HepG2 (cell line): ENCODE results near the gene SLC16A7. TPM values are rescaled to one million over a fixed set of nuclear protein-coding genes. Genes with fewer than 3 reads are reported as not detected.

Experiments
- ATAC-seq: fragments of 200-7000 bp; cut with Tn5 transposase; 3 replicates; pipeline ENCODE4 v1.9.1; 2020; ENCODE audit warnings: mild to moderate bottlenecking, moderate library complexity
- BruUV-seq: library from RNA; stranded (reverse); fragments of 400-500 nt; replicated peaks from 2 replicates; lab custom pipeline; 2021; lab: Mats Ljungman, UMichigan
- CTCF ChIA-PET: fragments of 300-600 bp; formaldehyde crosslinking; extraction: SDS; loops from one replicate; lab custom pipeline; 2021; ENCODE audit warnings: low total read pairs, inconsistent platforms, low intra/inter-chr PET ratio; lab: Yijun Ruan, JAX
- POLR2A ChIA-PET: fragments of 350-600 bp; sonication (Branson Sonifier 250); formaldehyde crosslinking; loops from one replicate; lab custom pipeline; 2020; ENCODE audit warnings: antibody characterized with exemption, inconsistent platforms; lab: Yijun Ruan, JAX
- DNase-seq: peaks from one replicate; pipeline ENCODE4 v3.0.0-alpha.2; 2015; ENCODE audit warnings: low spot score
- FAIRE-seq: peaks from 3 replicates; lab custom pipeline; 2011; peaks lifted over from hg19 to GRCh38; lab: Jason Lieb, UNC
- H2AFZ ChIP-seq: one replicate; pipeline ENCODE4 v1.6.1; 2011; ENCODE audit warnings: low read length, inconsistent platforms
- H3K27ac ChIP-seq: fragments of 300-600 bp; 3 replicates; pipeline ENCODE4 v1.8.0; 2011; ENCODE audit warnings: mixed run types, mild to moderate bottlenecking, mixed read lengths, low read length, inconsistent platforms; ENCODE audit not compliant: insufficient read depth; ENCODE audit errors: extremely low read length
- H3K27me3 ChIP-seq, 2 experiments: fragments of 200-600 bp in 1 of 2; 2 replicates in 1 of 2; 3 replicates in 1 of 2; pipeline versions ENCODE4 v1.6.0 to v1.8.0; 2011; ENCODE audit warnings: low read length in 2 of 2, mild to moderate bottlenecking in 2 of 2, moderate library complexity in 2 of 2, inconsistent platforms in 1 of 2; ENCODE audit not compliant: insufficient read depth in 2 of 2, control insufficient read depth in 1 of 2
- H3K36me3 ChIP-seq, 2 experiments: fragments of 200-600 bp in 1 of 2; replicated peaks in 1 of 2; 2 replicates in 1 of 2; 3 replicates in 1 of 2; pipeline versions ENCODE4 v1.5.1 to v1.8.0; 2011; ENCODE audit warnings: low read length in 2 of 2, inconsistent platforms in 1 of 2; ENCODE audit not compliant: insufficient read depth in 2 of 2, control insufficient read depth in 1 of 2
- H3K4me1 ChIP-seq: 2 replicates; pipeline ENCODE4 v1.5.1; 2012; ENCODE audit warnings: low read length, inconsistent platforms; ENCODE audit not compliant: insufficient read depth
- H3K4me2 ChIP-seq: 2 replicates; pipeline ENCODE4 v1.6.0; 2011; ENCODE audit warnings: low read depth, low read length, inconsistent platforms
- H3K4me3 ChIP-seq, 3 experiments: fragments of 200-600 bp in 1 of 3; sonication (generic), shearing (Covaris generic) in 1 of 3; replicated peaks in 1 of 3; 2 replicates each; pipeline ENCODE4 v1.5.1; 2011 to 2016; ENCODE audit warnings: low read length in 3 of 3, inconsistent platforms in 2 of 3, low read depth in 2 of 3, mild to moderate bottlenecking in 2 of 3, control low read depth in 1 of 3, mixed read lengths in 1 of 3; ENCODE audit not compliant: insufficient read depth in 1 of 3
- H3K79me2 ChIP-seq: one replicate; pipeline ENCODE4 v1.6.1; 2011; ENCODE audit warnings: low read length, inconsistent platforms; ENCODE audit not compliant: insufficient read depth
- H3K9ac ChIP-seq: 2 replicates; pipeline ENCODE4 v1.6.0; 2011; ENCODE audit warnings: mild to moderate bottlenecking, low read depth, low read length, inconsistent platforms; ENCODE audit not compliant: insufficient read depth
- H3K9me3 ChIP-seq: 2 replicates; pipeline ENCODE4 v1.5.1; 2012; ENCODE audit warnings: mild to moderate bottlenecking, low read length
- H4K20me1 ChIP-seq: 2 replicates; pipeline ENCODE4 v1.6.0; 2011; ENCODE audit warnings: inconsistent platforms, mild to moderate bottlenecking, low read length, moderate library complexity; ENCODE audit not compliant: insufficient read depth
- CENPT ChIP-seq: sonication (generic); formaldehyde crosslinking; IDR thresholded peaks from 2 replicates; pipeline ENCODE4 v1.8.0; 2022; ENCODE audit warnings: low read depth, mild to moderate bottlenecking, moderate library complexity, missing genetic modification reagents
- RAD51 ChIP-seq: fragments of 450-650 bp; IDR thresholded peaks from 2 replicates; pipeline ENCODE4 v1.6.1; 2016; ENCODE audit warnings: borderline replicate concordance
- SMC3 ChIP-seq: IDR thresholded peaks from 2 replicates; pipeline ENCODE4 v1.6.1; 2011; ENCODE audit warnings: low read length, improper control_type of control experiment
- XRCC5 ChIP-seq: fragments of 200-400 bp; formaldehyde crosslinking; optimal IDR thresholded peaks from 2 replicates; pipeline ENCODE3; 2017; ENCODE audit warnings: mild to moderate bottlenecking, low read length
- ZNF101 ChIP-seq: sonication (generic); formaldehyde crosslinking; IDR thresholded peaks from 2 replicates; pipeline ENCODE4 v1.4.0; 2020; ENCODE audit warnings: mild to moderate bottlenecking, low read depth, missing genetic modification reagents, borderline replicate concordance
- ZNF317 ChIP-seq: sonication (generic); formaldehyde crosslinking; IDR thresholded peaks from 2 replicates; pipeline ENCODE4 v1.5.0; 2020; ENCODE audit warnings: mild to moderate bottlenecking, missing genetic modification reagents
- ZNF672 ChIP-seq: sonication (generic); formaldehyde crosslinking; IDR thresholded peaks from 2 replicates; pipeline ENCODE4 v1.8.1; 2022; ENCODE audit warnings: missing genetic modification reagents
- ZNF749 ChIP-seq: sonication (generic); formaldehyde crosslinking; IDR thresholded peaks from 2 replicates; pipeline ENCODE4 v1.8.0; 2022; ENCODE audit warnings: mild to moderate bottlenecking, missing genetic modification reagents, moderate library complexity, borderline replicate concordance
- WGBS: methylation state at CpG from one replicate; pipeline ENCODE4 v1.1.6; 2017; ENCODE audit warnings: low lambda C conversion rate; 5-methylcytosine and 5-hydroxymethylcytosine counted together
- in situ Hi-C: cut with HindIII; loops from 2 replicates; pipeline ENCODE4 v1.10.0; 2017; ENCODE audit warnings: low pct_unique_long_range_greater_than_20kb; ENCODE audit not compliant: extremely low pct_ligation_motif_present
- intact Hi-C: fragments of 100-400 bp; cut with micrococcal nuclease; formaldehyde crosslinking; loops from one replicate; pipeline ENCODE4 v1.10.0; 2022; ENCODE audit not compliant: unreplicated experiment
- polyA plus RNA-seq, 8 experiments: library from polyadenylated mRNA; depleted of rRNA in 3 of 8; stranded (reverse) in 7 of 8; unstranded in 1 of 8; fragments of >200 nt; fragmentation: Illumina TruSeq in 4 of 8; extraction: Trizol in 4 of 8; gene quantifications; 2 replicates each; pipeline versions ENCODE4 v1.2.1 to v1.2.3, GENCODE V29; 2011 to 2016; ENCODE audit warnings: low read depth in 4 of 8, missing spikeins in 1 of 8, mixed read lengths in 1 of 8; ENCODE audit not compliant: insufficient read depth in 1 of 8
- total RNA-seq, 5 experiments: library from RNA; depleted of rRNA; stranded (reverse); fragments of >200 nt; fragmentation: Illumina TruSeq; extraction: Trizol; gene quantifications; 2 replicates each; pipeline ENCODE4 v1.2.3, GENCODE V29; 2016; ENCODE audit warnings: low read depth in 1 of 5
- TF ChIP-seq, protein P1 (sequence below): sonication (generic); formaldehyde crosslinking; IDR thresholded peaks from 2 replicates; pipeline ENCODE4 v1.5.0; 2020; ENCODE audit warnings: missing genetic modification reagents, mild to moderate bottlenecking, borderline replicate concordance
- TF ChIP-seq, protein P2 (sequence below): sonication (generic); formaldehyde crosslinking; IDR thresholded peaks from 2 replicates; pipeline ENCODE4 v1.4.0; 2020; ENCODE audit warnings: missing genetic modification reagents, borderline replicate concordance
- TF ChIP-seq, protein P3 (sequence below): sonication (generic); formaldehyde crosslinking; IDR thresholded peaks from 2 replicates; pipeline ENCODE4 v1.5.0; 2020; ENCODE audit warnings: mild to moderate bottlenecking, missing genetic modification reagents
- TF ChIP-seq, protein P4 (sequence below): sonication (generic); formaldehyde crosslinking; IDR thresholded peaks from 2 replicates; pipeline ENCODE4 v1.4.0; 2020; ENCODE audit warnings: missing genetic modification reagents; ENCODE audit errors: not compliant biosample characterization

SLC16A7 gene
- total and polyA plus RNA-seq, 2 of the 13 experiments (the other 11 are each of a cell fraction or from before 2014, with no cell fraction given), result 1.3 to 1.6 TPM

DNA sequence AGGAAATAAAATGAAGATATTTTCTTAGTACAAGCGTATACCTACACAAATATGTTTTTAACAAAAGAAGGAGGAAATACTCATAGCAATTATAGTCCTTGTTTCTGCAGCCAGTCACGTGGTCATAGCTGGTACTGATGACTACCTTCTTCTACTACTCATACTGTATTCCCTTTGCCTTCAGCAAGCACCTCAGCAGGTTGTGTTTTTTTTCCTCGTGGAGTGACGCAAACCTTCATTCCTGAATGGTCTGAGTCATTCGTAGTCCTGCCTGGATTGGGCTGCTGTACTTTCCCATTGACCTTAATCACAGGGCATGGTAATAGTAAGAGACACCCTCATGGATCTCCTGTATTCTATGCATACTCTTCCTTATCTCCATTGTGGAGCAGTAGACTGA, 25.7 kb upstream of the SLC16A7 start:
- no peak for DNase-seq
- H3K36me3 ChIP-seq, result no peaks in the 10 kb centered on the region
- no peaks in the 10 kb centered on the region for H3K9me3 ChIP-seq
- H3K79me2 ChIP-seq, result no peaks in the 10 kb centered on the region
- CTCF ChIA-PET, result no interaction called here
- no peak overlapping the region for H3K27ac ChIP-seq
- H3K9ac ChIP-seq, result no peak overlapping the region
- H3K27me3 ChIP-seq, result no peaks in the 10 kb centered on the region
- WGBS, result 1% methylated on average over 5 of the region's 5 CpGs
- intact Hi-C loops (no loop called here), in situ Hi-C loops (no loop called here)
- ATAC-seq, result no peak
- no peak overlapping the region for H3K4me3 ChIP-seq
- no peaks in the 10 kb centered on the region for H3K4me1 ChIP-seq
- no peak for TF ChIP-seq ZNF672 (CRISPR knock-in tag)
- TF ChIP-seq RAD51, result peak; percentile 8; the same call in 1 of the 2 replicates
- no peak for TF ChIP-seq ZNF749 (CRISPR knock-in tag)
- TF ChIP-seq, protein P1, sequence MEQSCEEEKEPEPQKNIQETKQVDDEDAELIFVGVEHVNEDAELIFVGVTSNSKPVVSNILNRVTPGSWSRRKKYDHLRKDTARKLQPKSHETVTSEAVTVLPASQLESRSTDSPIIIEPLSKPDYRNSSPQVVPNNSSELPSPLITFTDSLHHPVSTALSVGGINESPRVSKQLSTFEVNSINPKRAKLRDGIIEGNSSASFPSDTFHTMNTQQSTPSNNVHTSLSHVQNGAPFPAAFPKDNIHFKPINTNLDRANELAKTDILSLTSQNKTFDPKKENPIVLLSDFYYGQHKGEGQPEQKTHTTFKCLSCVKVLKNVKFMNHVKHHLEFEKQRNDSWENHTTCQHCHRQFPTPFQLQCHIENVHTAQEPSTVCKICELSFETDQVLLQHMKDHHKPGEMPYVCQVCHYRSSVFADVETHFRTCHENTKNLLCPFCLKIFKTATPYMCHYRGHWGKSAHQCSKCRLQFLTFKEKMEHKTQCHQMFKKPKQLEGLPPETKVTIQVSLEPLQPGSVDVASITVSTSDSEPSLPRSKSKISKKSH, result no peak
- no peak for TF ChIP-seq CENPT (CRISPR knock-in tag)
- BruUV-seq, result no TSS peak
- no peak overlapping the region for H2AFZ ChIP-seq
- no peak for FAIRE-seq
- H3K4me2 ChIP-seq, result no peak overlapping the region
- POLR2A ChIA-PET, result no interaction called here
- no peaks in the 10 kb centered on the region for H4K20me1 ChIP-seq

DNA sequence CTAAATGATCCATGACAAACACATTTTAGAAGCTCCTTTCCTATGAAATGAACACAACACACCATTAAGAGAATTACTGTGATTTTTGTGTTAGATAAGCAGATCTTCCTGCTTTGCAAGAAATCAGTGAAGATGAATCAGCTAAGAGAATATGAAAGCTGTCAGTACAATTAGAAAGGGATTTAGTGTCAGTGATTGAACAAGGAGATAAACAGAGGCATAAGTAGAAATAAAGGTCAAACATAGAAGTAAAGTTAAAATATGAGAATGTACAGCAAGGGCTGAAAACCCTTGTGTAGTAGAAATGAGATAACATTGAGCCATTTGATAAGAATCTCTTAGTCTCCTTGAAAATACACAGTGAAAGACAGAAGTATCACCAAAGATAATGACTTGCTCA, 21.4 kb upstream of the SLC16A7 start:
- no peak overlapping the region for H3K9ac ChIP-seq
- DNase-seq (no peak), FAIRE-seq (no peak), ATAC-seq (no peak)
- no TSS peak for BruUV-seq
- intact Hi-C loops (no loop called here), in situ Hi-C loops (no loop called here)
- ChIA-PET CTCF (no interaction called here), POLR2A (no interaction called here)
- no peak overlapping the region for H2AFZ ChIP-seq
- no peak overlapping the region for H3K4me3 ChIP-seq
- H3K4me2 ChIP-seq, result no peak overlapping the region
- H3K36me3 ChIP-seq, result no peaks in the 10 kb centered on the region
- no peaks in the 10 kb centered on the region for H4K20me1 ChIP-seq
- no peaks in the 10 kb centered on the region for H3K79me2 ChIP-seq
- no peaks in the 10 kb centered on the region for H3K27me3 ChIP-seq
- no peak overlapping the region for H3K27ac ChIP-seq
- no peaks in the 10 kb centered on the region for H3K4me1 ChIP-seq
- H3K9me3 ChIP-seq, result no peaks in the 10 kb centered on the region
- TF ChIP-seq, protein P2, sequence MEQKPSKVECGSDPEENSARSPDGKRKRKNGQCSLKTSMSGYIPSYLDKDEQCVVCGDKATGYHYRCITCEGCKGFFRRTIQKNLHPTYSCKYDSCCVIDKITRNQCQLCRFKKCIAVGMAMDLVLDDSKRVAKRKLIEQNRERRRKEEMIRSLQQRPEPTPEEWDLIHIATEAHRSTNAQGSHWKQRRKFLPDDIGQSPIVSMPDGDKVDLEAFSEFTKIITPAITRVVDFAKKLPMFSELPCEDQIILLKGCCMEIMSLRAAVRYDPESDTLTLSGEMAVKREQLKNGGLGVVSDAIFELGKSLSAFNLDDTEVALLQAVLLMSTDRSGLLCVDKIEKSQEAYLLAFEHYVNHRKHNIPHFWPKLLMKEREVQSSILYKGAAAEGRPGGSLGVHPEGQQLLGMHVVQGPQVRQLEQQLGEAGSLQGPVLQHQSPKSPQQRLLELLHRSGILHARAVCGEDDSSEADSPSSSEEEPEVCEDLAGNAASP (CRISPR knock-in tag), result no peak
- TF ChIP-seq, protein P3, sequence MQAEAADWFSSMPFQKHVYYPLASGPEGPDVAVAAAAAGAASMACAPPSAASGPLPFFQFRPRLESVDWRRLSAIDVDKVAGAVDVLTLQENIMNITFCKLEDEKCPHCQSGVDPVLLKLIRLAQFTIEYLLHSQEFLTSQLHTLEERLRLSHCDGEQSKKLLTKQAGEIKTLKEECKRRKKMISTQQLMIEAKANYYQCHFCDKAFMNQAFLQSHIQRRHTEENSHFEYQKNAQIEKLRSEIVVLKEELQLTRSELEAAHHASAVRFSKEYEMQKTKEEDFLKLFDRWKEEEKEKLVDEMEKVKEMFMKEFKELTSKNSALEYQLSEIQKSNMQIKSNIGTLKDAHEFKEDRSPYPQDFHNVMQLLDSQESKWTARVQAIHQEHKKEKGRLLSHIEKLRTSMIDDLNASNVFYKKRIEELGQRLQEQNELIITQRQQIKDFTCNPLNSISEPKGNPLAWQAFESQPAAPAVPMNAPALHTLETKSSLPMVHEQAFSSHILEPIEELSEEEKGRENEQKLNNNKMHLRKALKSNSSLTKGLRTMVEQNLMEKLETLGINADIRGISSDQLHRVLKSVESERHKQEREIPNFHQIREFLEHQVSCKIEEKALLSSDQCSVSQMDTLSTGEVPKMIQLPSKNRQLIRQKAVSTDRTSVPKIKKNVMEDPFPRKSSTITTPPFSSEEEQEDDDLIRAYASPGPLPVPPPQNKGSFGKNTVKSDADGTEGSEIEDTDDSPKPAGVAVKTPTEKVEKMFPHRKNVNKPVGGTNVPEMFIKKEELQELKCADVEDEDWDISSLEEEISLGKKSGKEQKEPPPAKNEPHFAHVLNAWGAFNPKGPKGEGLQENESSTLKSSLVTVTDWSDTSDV (CRISPR knock-in tag), result no peak
- TF ChIP-seq, protein P4, sequence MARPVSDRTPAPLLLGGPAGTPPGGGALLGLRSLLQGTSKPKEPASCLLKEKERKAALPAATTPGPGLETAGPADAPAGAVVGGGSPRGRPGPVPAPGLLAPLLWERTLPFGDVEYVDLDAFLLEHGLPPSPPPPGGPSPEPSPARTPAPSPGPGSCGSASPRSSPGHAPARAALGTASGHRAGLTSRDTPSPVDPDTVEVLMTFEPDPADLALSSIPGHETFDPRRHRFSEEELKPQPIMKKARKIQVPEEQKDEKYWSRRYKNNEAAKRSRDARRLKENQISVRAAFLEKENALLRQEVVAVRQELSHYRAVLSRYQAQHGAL (CRISPR knock-in tag), result no peak
- TF ChIP-seq ZNF101 (CRISPR knock-in tag), result no peak
- TF ChIP-seq XRCC5, result no peak
- no peak for TF ChIP-seq SMC3
- TF ChIP-seq ZNF317 (CRISPR knock-in tag), result no peak
